ENCODE measurements around the gene RNLS.

RNLS gene

GRCh38 chr10:88226891-88227290, 356.2 kb downstream of the RNLS start:
- Mint-ChIP-seq H3K4me3 (no peak overlapping the region), H3K36me3 (ENCODE audit: low read depth) (no peaks in the 10 kb centered on the region), H3K4me1 (peaks cover 19% of the 10 kb centered on the region), H3K9me3 (peaks cover 5% of the 10 kb centered on the region), H3K27ac (no peak overlapping the region), H3K27me3 (ENCODE audit: low read depth, poor library complexity) (peaks cover 3% of the 10 kb centered on the region)
- no peak for DNase-seq
- TF ChIP-seq CTCF (IDR thresholded peaks at IDR 0.05): no peak

- H3K4me1 Mint-ChIP-seq: peaks cover 19% of the 10 kb centered on the region
- no peak overlapping the region for H3K4me3 Mint-ChIP-seq
- no peak for DNase-seq
- TF ChIP-seq CTCF (IDR thresholded peaks at IDR 0.05): no peak
- peaks cover 3% of the 10 kb centered on the region for H3K27me3 Mint-ChIP-seq (ENCODE audit: low read depth, poor library complexity)
- H3K9me3 Mint-ChIP-seq: peaks cover 5% of the 10 kb centered on the region
- no peaks in the 10 kb centered on the region for H3K36me3 Mint-ChIP-seq (ENCODE audit: low read depth)
- H3K27ac Mint-ChIP-seq: no peak overlapping the region
Observed at GRCh38 chr10:88226071-88226659, 357.0 kb downstream of the RNLS start.

Data from nephron progenitor cell (in vitro differentiated cells).